Neutrophil (primary cell): ENCODE measurements around the gene ULK3.

Experiments used
- H3K27ac ChIP-seq: fragments of 200-600 bp; sonication (generic); 2 replicates; pipeline ENCODE4 v1.5.1; 2016; ENCODE audit warnings: mild to moderate bottlenecking, moderate library complexity
- H3K27me3 ChIP-seq: fragments of 200-600 bp; sonication (generic); 2 replicates; pipeline ENCODE4 v1.6.0; 2016; ENCODE audit warnings: mild to moderate bottlenecking
- H3K36me3 ChIP-seq: fragments of 200-600 bp; sonication (generic); 2 replicates; pipeline ENCODE4 v1.5.1; 2017
- H3K4me1 ChIP-seq, 2 experiments: fragments of 200-600 bp in 1 of 2; sonication (generic) in 1 of 2; 1 replicate in 1 of 2; 2 replicates in 1 of 2; pipeline versions ENCODE4 v1.5.1 to v1.6.1; 2013 to 2016; ENCODE audit warnings: low read depth in 1 of 2, low read length in 1 of 2, mild to moderate bottlenecking in 1 of 2, moderate library complexity in 1 of 2; ENCODE audit not compliant: control insufficient read depth in 1 of 2, insufficient read depth in 1 of 2
- H3K4me3 ChIP-seq, 2 experiments: fragments of 200-600 bp in 1 of 2; sonication (generic) in 1 of 2; 1 replicate in 1 of 2; 2 replicates in 1 of 2; pipeline ENCODE4 v1.5.1; 2013 to 2016; ENCODE audit warnings: low read depth in 1 of 2, low read length in 1 of 2, mild to moderate bottlenecking in 1 of 2, moderate library complexity in 1 of 2
- H3K9me3 ChIP-seq: fragments of 200-600 bp; sonication (generic); 2 replicates; pipeline ENCODE4 v1.5.1; 2016
- TF ChIP-seq, protein P1 (sequence below): fragments of 200-600 bp; sonication (generic); IDR thresholded peaks from 2 replicates; pipeline ENCODE4 v1.5.1; 2016; ENCODE audit warnings: antibody characterized with exemption

Gene ULK3

DNA sequence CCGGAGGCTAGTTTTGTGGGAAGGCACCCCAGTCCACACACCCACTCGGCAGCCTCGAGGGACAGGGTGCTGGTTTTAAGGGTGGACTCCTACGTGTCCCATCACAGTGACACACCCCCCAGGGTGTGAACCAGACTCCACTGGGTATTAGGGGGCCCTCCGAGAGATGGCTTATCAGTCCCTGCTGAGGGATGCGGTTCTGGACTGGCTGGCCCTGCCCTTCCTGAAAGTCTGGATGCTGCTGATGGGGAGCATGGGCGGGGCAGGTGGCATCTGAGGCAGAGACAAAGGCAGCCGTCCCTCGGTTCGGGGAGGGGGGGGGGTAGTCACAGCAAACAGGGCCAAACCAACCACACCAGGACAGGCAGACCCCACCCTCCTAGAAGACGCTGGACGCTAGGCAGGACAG is 939 bp upstream of the ULK3 start:
- TF ChIP-seq, protein P1, sequence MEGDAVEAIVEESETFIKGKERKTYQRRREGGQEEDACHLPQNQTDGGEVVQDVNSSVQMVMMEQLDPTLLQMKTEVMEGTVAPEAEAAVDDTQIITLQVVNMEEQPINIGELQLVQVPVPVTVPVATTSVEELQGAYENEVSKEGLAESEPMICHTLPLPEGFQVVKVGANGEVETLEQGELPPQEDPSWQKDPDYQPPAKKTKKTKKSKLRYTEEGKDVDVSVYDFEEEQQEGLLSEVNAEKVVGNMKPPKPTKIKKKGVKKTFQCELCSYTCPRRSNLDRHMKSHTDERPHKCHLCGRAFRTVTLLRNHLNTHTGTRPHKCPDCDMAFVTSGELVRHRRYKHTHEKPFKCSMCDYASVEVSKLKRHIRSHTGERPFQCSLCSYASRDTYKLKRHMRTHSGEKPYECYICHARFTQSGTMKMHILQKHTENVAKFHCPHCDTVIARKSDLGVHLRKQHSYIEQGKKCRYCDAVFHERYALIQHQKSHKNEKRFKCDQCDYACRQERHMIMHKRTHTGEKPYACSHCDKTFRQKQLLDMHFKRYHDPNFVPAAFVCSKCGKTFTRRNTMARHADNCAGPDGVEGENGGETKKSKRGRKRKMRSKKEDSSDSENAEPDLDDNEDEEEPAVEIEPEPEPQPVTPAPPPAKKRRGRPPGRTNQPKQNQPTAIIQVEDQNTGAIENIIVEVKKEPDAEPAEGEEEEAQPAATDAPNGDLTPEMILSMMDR: no peak
- Histone ChIP-seq H3K9me3 (no peaks in the 10 kb centered on the region), H3K27me3 (no peaks in the 10 kb centered on the region), H3K4me3 (no peak overlapping the region), H3K27ac (peak overlapping the region; percentile 67), H3K36me3 (peaks cover 68% of the 10 kb centered on the region), H3K4me1 (peaks cover 14% of the 10 kb centered on the region in 2 experiments)

DNA sequence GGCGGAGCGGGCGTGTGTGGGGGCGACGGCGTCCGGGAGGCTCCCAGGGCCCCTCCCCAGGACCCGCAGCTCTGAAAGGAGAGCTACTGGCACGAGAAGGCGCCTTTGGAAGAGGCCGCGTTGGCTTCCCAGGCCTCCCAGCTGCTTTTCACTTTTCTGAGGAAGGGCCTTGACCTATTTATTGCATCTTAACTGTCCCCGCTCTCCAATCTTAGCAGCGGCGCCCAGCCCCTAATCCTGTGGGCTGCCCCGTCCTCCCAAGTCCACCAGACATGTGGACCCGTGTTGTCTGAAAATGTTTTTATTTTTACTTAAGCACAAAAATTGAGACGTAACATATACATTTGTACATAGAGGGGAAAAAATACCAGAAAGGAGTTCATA is 481 bp upstream of the ULK3 start:
- no peaks in the 10 kb centered on the region for H3K27me3 ChIP-seq
- peak overlapping the region; percentile 71 to 84 for H3K4me3 ChIP-seq
- TF ChIP-seq, protein P1: no peak
- H3K4me1 ChIP-seq: peaks cover 14% of the 10 kb centered on the region in 2 experiments
- H3K36me3 ChIP-seq: peaks cover 68% of the 10 kb centered on the region
- H3K9me3 ChIP-seq: no peaks in the 10 kb centered on the region
- peak overlapping the region; percentile 67 for H3K27ac ChIP-seq

DNA sequence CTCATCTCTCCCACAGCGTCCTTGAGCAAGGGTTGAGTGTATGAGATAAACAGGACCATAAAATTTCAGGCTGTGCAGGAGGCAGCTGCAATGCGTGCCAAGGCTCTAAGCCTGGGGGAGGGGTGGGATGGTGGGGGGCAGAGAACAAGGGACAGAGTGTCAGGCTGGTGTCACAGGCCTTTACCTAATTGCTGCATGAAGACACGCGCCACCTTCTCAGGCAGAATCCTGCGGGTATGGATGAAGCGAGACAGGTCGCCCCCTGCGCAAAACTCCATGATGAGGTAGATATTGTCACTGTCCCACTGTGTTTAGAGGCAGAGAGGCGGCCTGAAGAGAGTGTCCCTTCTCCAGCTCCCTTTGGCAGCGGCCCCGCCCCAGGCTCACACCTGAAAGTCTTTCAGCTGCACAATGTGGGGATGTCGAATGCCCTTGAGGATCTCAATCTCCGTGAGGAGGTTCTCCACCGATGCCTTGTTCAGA is 1.0 kb downstream of the ULK3 start:
- Histone ChIP-seq H3K4me1 (peaks cover 14% of the 10 kb centered on the region in 2 experiments), H3K9me3 (no peaks in the 10 kb centered on the region), H3K27me3 (no peaks in the 10 kb centered on the region), H3K27ac (no peak overlapping the region), H3K36me3 (peaks cover 68% of the 10 kb centered on the region), H3K4me3 (peak overlapping the region in 1 of 2 experiments; percentile 71)
- TF ChIP-seq, protein P1: no peak

DNA sequence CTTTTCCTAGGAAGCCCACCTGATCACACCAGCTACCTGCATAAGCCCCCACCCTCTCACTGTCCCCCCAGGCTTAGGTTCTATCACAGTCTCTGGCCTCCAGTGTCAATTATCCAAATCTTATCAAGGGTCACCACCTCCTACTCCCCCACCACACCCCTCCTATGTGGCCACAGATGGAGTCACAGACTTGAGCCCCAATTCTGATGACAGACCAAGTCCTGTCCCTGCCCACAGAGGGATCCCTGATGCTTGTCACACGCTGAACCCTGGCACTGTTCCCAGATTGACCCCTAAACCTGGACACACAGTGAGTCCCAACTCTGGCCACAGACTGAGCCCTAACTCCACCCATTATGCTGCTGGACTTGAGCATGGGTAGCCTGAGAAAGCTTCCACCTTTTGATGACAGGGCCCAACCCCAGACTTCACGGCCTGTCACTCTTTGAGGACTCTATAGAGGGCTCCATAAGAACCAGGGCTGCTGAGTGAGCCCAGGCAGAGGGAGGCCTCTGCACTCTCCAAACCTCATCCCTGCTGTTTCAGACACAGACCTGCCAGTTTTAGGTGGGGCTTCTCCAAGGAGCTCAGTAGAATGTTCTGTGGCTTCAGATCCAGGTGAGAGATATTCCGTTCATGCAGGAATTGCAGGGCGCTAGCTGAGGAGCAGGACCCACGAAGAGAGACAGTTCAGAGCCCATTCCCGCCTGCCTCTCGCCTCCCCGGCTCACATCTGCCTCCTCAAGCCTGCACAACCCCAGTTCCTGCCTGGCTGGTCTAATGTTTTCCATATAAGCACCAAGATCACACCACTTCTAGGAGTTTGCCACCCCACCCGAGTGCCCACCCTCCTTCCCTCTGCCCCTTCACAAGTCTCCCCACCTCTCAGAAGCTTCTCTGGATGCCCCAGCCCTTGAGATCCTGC is 1.8 kb downstream of the ULK3 start:
- TF ChIP-seq, protein P1: no peak
- Histone ChIP-seq H3K4me1 (peaks cover 14% of the 10 kb centered on the region in 2 experiments), H3K36me3 (peaks cover 68% of the 10 kb centered on the region), H3K27me3 (no peaks in the 10 kb centered on the region), H3K9me3 (no peaks in the 10 kb centered on the region), H3K4me3 (no peak overlapping the region), H3K27ac (no peak overlapping the region)

DNA sequence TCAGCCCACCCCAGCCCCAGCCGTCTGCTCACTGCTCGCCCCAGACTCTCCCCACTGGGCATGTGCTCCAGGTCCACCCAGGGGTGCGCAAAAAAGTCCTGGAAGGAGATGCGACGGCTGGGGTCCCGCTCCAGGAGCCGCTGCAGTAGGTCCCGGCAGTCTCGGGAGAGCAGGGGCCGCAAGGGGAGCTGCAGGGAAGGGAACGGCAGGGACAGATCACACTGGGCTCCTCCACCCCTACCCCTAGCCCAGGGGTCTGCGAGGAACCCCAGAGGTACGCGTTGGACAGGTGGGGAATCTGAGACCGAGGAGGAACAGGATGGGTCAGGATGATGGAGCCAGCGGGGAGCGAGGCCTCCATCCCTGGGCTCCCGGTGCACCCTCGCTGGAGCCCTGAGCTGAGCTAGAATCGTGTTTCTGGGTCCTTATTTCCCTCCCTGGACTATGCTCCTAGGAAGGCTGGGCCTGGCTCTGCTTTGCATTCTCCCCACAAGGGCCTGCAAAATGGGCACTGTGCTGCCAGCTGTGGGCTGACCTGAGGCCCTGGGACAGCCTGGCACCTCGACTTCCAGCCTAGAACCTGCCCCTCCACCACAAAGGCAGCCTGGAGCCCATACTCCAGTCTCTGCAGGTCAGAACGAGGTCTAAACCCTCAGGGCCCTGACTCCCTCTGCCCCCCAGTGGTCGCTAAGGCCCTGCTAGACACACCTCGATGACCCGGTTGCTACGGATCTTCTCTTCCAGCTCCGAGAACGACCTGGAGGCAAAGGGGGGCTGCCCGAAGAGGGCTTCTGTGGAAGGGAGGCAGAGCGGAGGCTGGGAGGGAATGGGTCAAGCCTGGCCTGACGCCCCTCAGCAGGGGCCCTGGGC is 3.2 kb downstream of the ULK3 start:
- Histone ChIP-seq H3K27me3 (no peaks in the 10 kb centered on the region), H3K4me3 (no peak overlapping the region), H3K27ac (no peak overlapping the region), H3K4me1 (peaks cover 14% of the 10 kb centered on the region in 2 experiments), H3K9me3 (no peaks in the 10 kb centered on the region), H3K36me3 (peaks cover 60% of the 10 kb centered on the region)
- TF ChIP-seq, protein P1: no peak
